ENCODE measurements around the gene LYRM4. TPM values are rescaled to one million over a fixed set of nuclear protein-coding genes. Genes with fewer than 3 reads are reported as not detected.

LYRM4 gene
- total RNA-seq, 4 donors from 2014 or later, result 8.4 to 20.1 (median 12.2) TPM

GRCh38 chr6:5219011-5219691 lies 41.6 kb downstream of the LYRM4 start:
- DNase-seq, result no peak
- Histone ChIP-seq H3K4me1 (no peaks in the 10 kb centered on the region), H3K4me3 (no peak overlapping the region), H3K27me3 (no peaks in the 10 kb centered on the region), H3K9me3 (no peaks in the 10 kb centered on the region), H3K27ac (no peak overlapping the region), H3K36me3 (peaks cover 0 to 3% of the 10 kb centered on the region in 2 donors)
- ATAC-seq, result no peak
- no peak for TF ChIP-seq CTCF (IDR thresholded peaks at IDR 0.05 in 4 of 5, conservative IDR thresholded peaks at IDR 0.05 in 1 of 5)
- TF ChIP-seq POLR2A (IDR thresholded peaks at IDR 0.05), result no peak
- in situ Hi-C loops (cut with MboI; ENCODE audit: low sequenced_read_pairs in 4 of 4), result no loop called here
- intact Hi-C loops (cut with DNase I; ENCODE audit: low total_unique reads), result no loop called here

- Histone ChIP-seq H3K4me3 (no peak overlapping the region), H3K4me1 (no peaks in the 10 kb centered on the region), H3K27ac (no peak overlapping the region), H3K9me3 (no peaks in the 10 kb centered on the region), H3K27me3 (no peaks in the 10 kb centered on the region), H3K36me3 (peaks cover 0 to 5% of the 10 kb centered on the region in 2 donors)
- intact Hi-C loops (cut with DNase I; ENCODE audit: low total_unique reads), result no loop called here
- no peak for TF ChIP-seq POLR2A (IDR thresholded peaks at IDR 0.05)
- TF ChIP-seq CTCF (IDR thresholded peaks at IDR 0.05 in 4 of 5, conservative IDR thresholded peaks at IDR 0.05 in 1 of 5), result no peak
- DNase-seq (no peak), ATAC-seq (no peak)
- in situ Hi-C loops (cut with MboI; ENCODE audit: low sequenced_read_pairs in 4 of 4), result no loop called here
Observed at GRCh38 chr6:5217356-5217755, 43.4 kb downstream of the LYRM4 start.

- ATAC-seq, result no peak
- intact Hi-C loops (cut with DNase I; ENCODE audit: low total_unique reads), result no loop called here
- H3K4me3 ChIP-seq, result no peak overlapping the region
- TF ChIP-seq POLR2A (IDR thresholded peaks at IDR 0.05), result no peak
- TF ChIP-seq CTCF (IDR thresholded peaks at IDR 0.05 in 4 of 5, conservative IDR thresholded peaks at IDR 0.05 in 1 of 5), result no peak
- H3K4me1 ChIP-seq, result no peaks in the 10 kb centered on the region
- peaks cover 0 to 5% of the 10 kb centered on the region in 2 donors for H3K36me3 ChIP-seq
- no peak for DNase-seq
- in situ Hi-C loops (cut with MboI; ENCODE audit: low sequenced_read_pairs in 4 of 4), result no loop called here
- no peaks in the 10 kb centered on the region for H3K9me3 ChIP-seq
- no peak overlapping the region for H3K27ac ChIP-seq
- no peaks in the 10 kb centered on the region for H3K27me3 ChIP-seq
Observed at GRCh38 chr6:5215799-5216198, 45.0 kb downstream of the LYRM4 start.

- ATAC-seq (no peak), DNase-seq (no peak)
- intact Hi-C loops (cut with DNase I; ENCODE audit: low total_unique reads) (no loop called here), in situ Hi-C loops (cut with MboI; ENCODE audit: low sequenced_read_pairs in 4 of 4) (no loop called here)
- Histone ChIP-seq H3K4me3 (no peak overlapping the region), H3K36me3 (peaks cover 0 to 5% of the 10 kb centered on the region in 2 donors), H3K27ac (no peak overlapping the region), H3K4me1 (no peaks in the 10 kb centered on the region), H3K9me3 (no peaks in the 10 kb centered on the region), H3K27me3 (no peaks in the 10 kb centered on the region)
- TF ChIP-seq POLR2A (IDR thresholded peaks at IDR 0.05), result no peak
Observed at GRCh38 chr6:5215159-5215558, 45.6 kb downstream of the LYRM4 start.

- in situ Hi-C loops (cut with MboI; ENCODE audit: low sequenced_read_pairs in 4 of 4), result no loop called here
- DNase-seq (no peak), ATAC-seq (no peak)
- TF ChIP-seq CTCF (IDR thresholded peaks at IDR 0.05 in 4 of 5, conservative IDR thresholded peaks at IDR 0.05 in 1 of 5), result peak; percentile 10 to 58 (median 19)
- TF ChIP-seq POLR2A (IDR thresholded peaks at IDR 0.05), result no peak
- no peaks in the 10 kb centered on the region for H3K9me3 ChIP-seq
- H3K27ac ChIP-seq, result no peak overlapping the region
- H3K27me3 ChIP-seq, result no peaks in the 10 kb centered on the region
- H3K4me3 ChIP-seq, result no peak overlapping the region
- H3K36me3 ChIP-seq, result peaks cover 0 to 5% of the 10 kb centered on the region in 2 donors
- H3K4me1 ChIP-seq, result no peaks in the 10 kb centered on the region
- intact Hi-C loops (cut with DNase I; ENCODE audit: low total_unique reads), result loop anchor here (1.0 to 5.0 kb wide), 2 partner anchors 89 to 188 kb away; no protein-coding TSS in a partner anchor
Observed at GRCh38 chr6:5214570-5215052, 46.1 kb downstream of the LYRM4 start.

Data from gastrocnemius medialis (tissue), 4 donors.